ENCODE data around the gene KIF5A.

Gene KIF5A

GRCh38 chr12:57552835-57553313 is 3.0 kb downstream of the KIF5A start:
- no peaks in the 10 kb centered on the region for H3K79me2 ChIP-seq (ENCODE audit: insufficient read depth, low read length)
- no peak overlapping the region for H2AFZ ChIP-seq (ENCODE audit: low read depth, low read length, severe bottlenecking)
- H3K36me3 ChIP-seq (ENCODE audit: low read length), result no peaks in the 10 kb centered on the region
- no peaks in the 10 kb centered on the region for H3K27me3 ChIP-seq (ENCODE audit: low read length)
- TF ChIP-seq EZH2phosphoT487 (conservative IDR thresholded peaks at IDR 0.05; ENCODE audit: low read length), result no peak
- TF ChIP-seq CTCF (IDR thresholded peaks at IDR 0.05; ENCODE audit: insufficient read depth, low read length, poor library complexity, severe bottlenecking), result no peak
- H3K9ac ChIP-seq (ENCODE audit: low read length), result no peak overlapping the region
- no peaks in the 10 kb centered on the region for H4K20me1 ChIP-seq (ENCODE audit: low read depth, low read length)
- H3K9me3 ChIP-seq (ENCODE audit: insufficient read depth, low read length), result no peaks in the 10 kb centered on the region
- no peaks in the 10 kb centered on the region for H3F3A ChIP-seq (ENCODE audit: insufficient read depth)
- H3K9me2 ChIP-seq (replicated peaks; ENCODE audit: insufficient read depth, low read length), result no peaks in the 10 kb centered on the region
- H3K27ac ChIP-seq (ENCODE audit: low read depth, low read length), result no peak overlapping the region
- H3K4me2 ChIP-seq (ENCODE audit: low read depth, low read length, poor library complexity, severe bottlenecking), result no peak overlapping the region
- H3K4me3 ChIP-seq (ENCODE audit: insufficient read depth, low read length, poor library complexity, severe bottlenecking), result no peak overlapping the region

- H3K36me3 ChIP-seq (ENCODE audit: low read length), result no peaks in the 10 kb centered on the region
- H3K4me3 ChIP-seq (ENCODE audit: insufficient read depth, low read length, poor library complexity, severe bottlenecking), result no peak overlapping the region
- no peak overlapping the region for H3K4me2 ChIP-seq (ENCODE audit: low read depth, low read length, poor library complexity, severe bottlenecking)
- H3K9ac ChIP-seq (ENCODE audit: low read length), result no peak overlapping the region
- H3K9me2 ChIP-seq (replicated peaks; ENCODE audit: insufficient read depth, low read length), result no peaks in the 10 kb centered on the region
- H3K79me2 ChIP-seq (ENCODE audit: insufficient read depth, low read length), result no peaks in the 10 kb centered on the region
- H3K27ac ChIP-seq (ENCODE audit: low read depth, low read length), result no peak overlapping the region
- H3K27me3 ChIP-seq (ENCODE audit: low read length), result no peaks in the 10 kb centered on the region
- no peaks in the 10 kb centered on the region for H4K20me1 ChIP-seq (ENCODE audit: low read depth, low read length)
- H3F3A ChIP-seq (ENCODE audit: insufficient read depth), result no peaks in the 10 kb centered on the region
- no peak overlapping the region for H2AFZ ChIP-seq (ENCODE audit: low read depth, low read length, severe bottlenecking)
- TF ChIP-seq EZH2phosphoT487 (conservative IDR thresholded peaks at IDR 0.05; ENCODE audit: low read length) (no peak), CTCF (IDR thresholded peaks at IDR 0.05; ENCODE audit: insufficient read depth, low read length, poor library complexity, severe bottlenecking) (no peak)
- H3K9me3 ChIP-seq (ENCODE audit: insufficient read depth, low read length), result no peaks in the 10 kb centered on the region
Observed at GRCh38 chr12:57553343-57554202, 3.7 kb downstream of the KIF5A start.

GRCh38 chr12:57554453-57554852 is 4.6 kb downstream of the KIF5A start:
- no peak overlapping the region for H3K27ac ChIP-seq (ENCODE audit: low read depth, low read length)
- H3K79me2 ChIP-seq (ENCODE audit: insufficient read depth, low read length), result no peaks in the 10 kb centered on the region
- H3K4me2 ChIP-seq (ENCODE audit: low read depth, low read length, poor library complexity, severe bottlenecking), result no peak overlapping the region
- no peaks in the 10 kb centered on the region for H3K9me3 ChIP-seq (ENCODE audit: insufficient read depth, low read length)
- H3K36me3 ChIP-seq (ENCODE audit: low read length), result no peaks in the 10 kb centered on the region
- H3K27me3 ChIP-seq (ENCODE audit: low read length), result no peaks in the 10 kb centered on the region
- H3K9ac ChIP-seq (ENCODE audit: low read length), result no peak overlapping the region
- H4K20me1 ChIP-seq (ENCODE audit: low read depth, low read length), result no peaks in the 10 kb centered on the region
- no peak for TF ChIP-seq EZH2phosphoT487 (conservative IDR thresholded peaks at IDR 0.05; ENCODE audit: low read length)
- TF ChIP-seq CTCF (IDR thresholded peaks at IDR 0.05; ENCODE audit: insufficient read depth, low read length, poor library complexity, severe bottlenecking), result no peak
- H3K9me2 ChIP-seq (replicated peaks; ENCODE audit: insufficient read depth, low read length), result no peaks in the 10 kb centered on the region
- H2AFZ ChIP-seq (ENCODE audit: low read depth, low read length, severe bottlenecking), result no peak overlapping the region
- no peak overlapping the region for H3K4me3 ChIP-seq (ENCODE audit: insufficient read depth, low read length, poor library complexity, severe bottlenecking)
- no peaks in the 10 kb centered on the region for H3F3A ChIP-seq (ENCODE audit: insufficient read depth)

Data from SU-DHL-6 (cell line).